Astrocyte of the hippocampus (primary cell): ENCODE measurements around the gene VDAC2.
A peak's percentile ranks its signal among the peaks of the same experiment; 100 is the strongest.
"Not testable (repeated sequence)": the region's sequence is repeated elsewhere in the genome, so short reads cannot be mapped to it uniquely, and the experiment has no call there.

Source experiments
- DNase-seq: peaks from one replicate; pipeline ENCODE4 v3.0.0; 2011; ENCODE audit warnings: low read depth, low spot score

VDAC2 gene, protein sequence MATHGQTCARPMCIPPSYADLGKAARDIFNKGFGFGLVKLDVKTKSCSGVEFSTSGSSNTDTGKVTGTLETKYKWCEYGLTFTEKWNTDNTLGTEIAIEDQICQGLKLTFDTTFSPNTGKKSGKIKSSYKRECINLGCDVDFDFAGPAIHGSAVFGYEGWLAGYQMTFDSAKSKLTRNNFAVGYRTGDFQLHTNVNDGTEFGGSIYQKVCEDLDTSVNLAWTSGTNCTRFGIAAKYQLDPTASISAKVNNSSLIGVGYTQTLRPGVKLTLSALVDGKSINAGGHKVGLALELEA

DNA sequence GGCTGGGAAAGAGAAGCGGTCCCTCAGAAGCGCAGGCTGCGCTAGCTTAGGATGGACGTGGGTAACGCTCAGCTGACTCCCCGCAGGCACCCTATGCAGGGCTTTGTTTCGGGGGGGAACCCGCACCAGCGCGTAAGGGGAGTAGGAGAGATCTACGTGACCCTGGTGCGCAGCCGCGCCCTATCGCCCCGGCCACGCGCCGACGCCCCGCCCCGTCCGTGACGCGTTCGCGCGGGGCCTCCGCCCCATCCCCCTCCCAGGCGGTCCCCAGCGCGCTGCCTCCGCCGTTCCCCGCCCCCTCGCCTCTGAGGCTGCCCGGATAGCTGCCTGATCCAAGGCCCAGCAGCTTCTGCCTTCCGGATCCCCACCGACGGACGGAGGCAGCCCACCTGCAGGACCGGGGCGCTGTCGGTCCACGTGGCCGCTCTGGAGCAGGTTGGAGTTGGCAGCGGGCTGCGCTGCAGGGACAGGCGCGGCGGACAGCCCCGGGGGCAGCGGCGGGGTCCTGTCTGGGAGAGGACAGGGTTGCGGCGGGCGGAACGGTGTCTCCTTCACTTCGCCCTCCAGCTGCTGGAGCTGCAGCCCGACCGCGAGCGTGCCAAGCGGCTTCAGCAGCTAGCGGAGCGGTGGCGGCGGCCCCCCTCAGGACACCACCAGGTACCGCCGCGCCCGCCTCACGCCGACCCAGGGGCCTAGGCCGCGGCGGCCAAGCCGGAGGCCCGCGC is at the start of gene VDAC2:
Gene VDAC2 (plus strand): TSS at position 515 of the 725 bp plus-strand sequence. CDS start 363 bp downstream, outside the sequence.
- peak; percentile 96 for DNase-seq

- DNase-seq = peak; percentile 23
Measured at GRCh38 chr10:75165684-75166622, 44.6 kb upstream of the VDAC2 start.

DNA sequence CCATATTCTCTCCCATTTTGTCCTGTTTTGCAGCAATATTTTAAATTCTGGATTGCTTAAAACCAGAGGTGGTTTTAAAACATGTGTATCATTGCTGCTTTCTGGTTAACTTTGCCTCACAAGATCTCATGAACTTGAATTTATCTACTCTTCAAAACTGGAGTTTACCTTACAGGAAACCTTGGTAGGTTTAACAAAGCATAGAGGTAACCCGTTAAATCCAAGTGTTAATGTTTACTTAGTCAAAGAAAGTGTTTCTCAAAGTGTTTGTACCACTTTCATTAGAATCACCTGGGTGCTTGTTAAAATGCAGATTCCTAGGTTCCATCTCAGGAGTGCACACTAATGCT is 44.0 kb upstream of the VDAC2 start:
- no peak for DNase-seq

GRCh38 chr10:75168275-75168674 is 42.3 kb upstream of the VDAC2 start:
- DNase-seq = no peak

- no peak for DNase-seq
Measured at GRCh38 chr10:75170215-75170614, 40.4 kb upstream of the VDAC2 start.

DNA sequence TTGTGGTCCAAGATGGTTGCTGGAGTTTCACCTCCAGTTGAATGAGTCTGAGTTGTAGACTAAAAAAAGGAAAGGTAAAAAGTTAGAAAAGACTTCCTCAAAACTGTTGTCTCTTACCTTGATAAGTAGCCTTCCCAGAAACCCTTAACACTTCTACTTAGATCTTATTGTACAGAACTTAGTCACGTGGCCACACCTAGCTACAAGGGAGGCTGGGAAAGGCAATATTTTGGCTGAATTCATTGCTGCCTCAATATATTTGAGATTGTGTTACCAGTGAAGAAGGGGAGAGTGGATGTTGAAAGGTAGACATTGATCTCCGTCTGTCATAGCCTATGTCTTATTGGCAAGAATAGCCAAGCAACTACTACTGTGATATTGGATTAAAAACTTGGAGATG is 35.5 kb upstream of the VDAC2 start:
- DNase-seq = no peak

DNA sequence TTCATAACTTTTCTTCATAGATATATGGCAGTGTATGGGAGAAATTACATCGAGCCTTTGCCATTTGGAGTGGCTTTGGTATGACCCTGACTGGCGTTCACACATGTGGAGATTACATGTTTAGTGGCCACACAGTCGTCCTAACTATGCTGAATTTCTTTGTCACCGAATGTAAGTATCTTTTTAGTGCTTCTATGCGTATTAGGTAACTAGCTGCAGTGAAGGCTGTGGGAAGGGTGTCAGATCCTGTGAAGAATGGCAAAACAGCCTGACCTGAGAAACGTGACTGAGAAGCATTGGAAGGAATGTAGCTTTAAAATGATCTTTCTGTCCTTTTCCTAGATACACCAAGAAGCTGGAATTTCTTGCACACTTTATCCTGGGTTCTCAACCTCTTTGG is 34.5 kb upstream of the VDAC2 start:
- DNase-seq = no peak

DNA sequence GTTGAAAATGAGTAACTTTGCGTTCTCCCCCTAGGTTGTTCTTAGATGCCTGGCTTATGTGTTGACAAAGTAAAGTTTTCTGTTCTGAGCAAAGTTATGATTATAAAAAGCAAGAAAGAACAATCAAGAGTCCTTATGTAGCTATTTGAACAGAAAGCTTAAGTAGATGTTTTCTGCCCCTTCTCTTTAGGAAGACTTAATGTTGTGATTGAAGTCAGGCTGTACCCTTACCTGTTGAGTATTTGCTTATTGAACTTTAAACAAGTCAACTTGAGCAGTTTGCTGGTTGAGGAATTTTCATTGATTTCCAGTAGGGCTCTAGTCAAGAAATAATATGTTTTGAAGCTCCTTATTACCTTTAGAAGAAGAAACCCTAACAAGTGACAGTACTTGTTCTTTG is 33.9 kb upstream of the VDAC2 start:
- DNase-seq = no peak

DNA sequence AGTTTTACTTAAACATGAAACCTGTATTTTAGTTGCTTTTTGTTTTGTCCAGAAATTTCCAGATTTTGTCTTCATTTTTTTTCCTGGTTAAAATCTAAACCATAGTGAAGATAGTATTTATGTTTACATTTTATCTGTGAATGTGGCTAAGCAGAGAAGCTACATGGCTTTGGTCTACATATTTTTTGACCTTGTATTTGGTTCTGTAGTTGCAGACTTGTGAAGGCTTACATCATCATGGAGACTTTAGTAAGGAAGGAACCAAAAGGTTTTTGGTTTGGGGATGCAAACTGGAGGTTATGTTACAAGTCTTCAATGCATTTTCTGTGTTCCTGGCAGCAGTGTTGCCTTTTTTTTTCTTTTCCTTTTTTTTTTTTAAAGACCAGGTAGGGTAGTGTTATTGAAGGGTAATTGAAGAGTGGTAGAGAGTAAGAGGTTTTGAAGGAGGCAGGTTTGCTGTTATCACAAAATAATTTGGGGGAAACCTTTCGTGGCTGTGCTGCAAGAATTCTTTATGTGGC is 30.9 kb upstream of the VDAC2 start:
- DNase-seq = no peak

DNA sequence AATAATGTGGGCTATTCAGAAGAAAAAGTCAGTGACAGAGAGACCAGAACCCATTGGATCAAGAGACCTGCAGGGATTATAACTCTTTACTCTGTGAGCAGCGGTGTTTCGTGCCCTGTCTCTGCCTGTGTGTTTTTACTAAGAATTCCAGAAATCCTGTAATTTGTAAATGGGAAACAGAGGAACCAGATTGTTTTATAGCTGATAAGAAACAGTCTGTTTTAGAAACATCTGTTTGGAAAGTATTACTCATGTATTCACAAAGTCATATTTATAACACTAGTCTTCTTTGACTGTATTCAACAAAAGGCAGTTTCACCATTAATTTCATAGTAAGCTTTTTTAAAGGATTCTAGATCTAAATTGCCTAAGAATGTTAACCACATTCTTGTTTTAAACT is 30.0 kb upstream of the VDAC2 start:
- DNase-seq = no peak

- no peak for DNase-seq
Measured at GRCh38 chr10:75181073-75181472, 29.5 kb upstream of the VDAC2 start.

- DNase-seq = no peak
Measured at GRCh38 chr10:75186310-75186709, 24.3 kb upstream of the VDAC2 start.

GRCh38 chr10:75187961-75188426 is 22.6 kb upstream of the VDAC2 start:
- DNase-seq = peak; percentile 74

DNA sequence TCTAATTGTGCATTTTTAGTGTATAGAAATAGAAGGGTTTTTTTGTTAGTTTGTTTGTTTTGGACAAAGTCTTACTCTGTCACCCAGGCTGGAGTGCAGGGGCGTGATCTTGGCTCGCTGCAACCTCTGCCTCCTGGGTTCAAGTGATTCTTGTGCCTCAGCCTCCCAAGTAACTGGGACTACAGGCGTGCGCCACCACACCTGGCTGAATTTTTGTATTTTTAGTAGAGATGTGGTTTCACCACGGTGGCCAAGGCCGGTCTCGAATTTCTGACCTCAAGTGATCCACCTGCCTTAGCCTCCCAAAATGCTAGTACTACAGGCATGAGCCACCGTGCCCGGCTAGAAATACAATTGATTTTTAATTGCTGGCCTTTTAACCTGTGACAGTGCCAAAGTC is 22.1 kb upstream of the VDAC2 start:
- DNase-seq = not testable (repeated sequence)

GRCh38 chr10:75189266-75190096 is 21.1 kb upstream of the VDAC2 start:
- DNase-seq = no peak

GRCh38 chr10:75191821-75192568 is 18.6 kb upstream of the VDAC2 start:
- DNase-seq = peak; percentile 80

GRCh38 chr10:75194625-75195024 is 16.0 kb upstream of the VDAC2 start:
- DNase-seq = not testable (repeated sequence)

DNA sequence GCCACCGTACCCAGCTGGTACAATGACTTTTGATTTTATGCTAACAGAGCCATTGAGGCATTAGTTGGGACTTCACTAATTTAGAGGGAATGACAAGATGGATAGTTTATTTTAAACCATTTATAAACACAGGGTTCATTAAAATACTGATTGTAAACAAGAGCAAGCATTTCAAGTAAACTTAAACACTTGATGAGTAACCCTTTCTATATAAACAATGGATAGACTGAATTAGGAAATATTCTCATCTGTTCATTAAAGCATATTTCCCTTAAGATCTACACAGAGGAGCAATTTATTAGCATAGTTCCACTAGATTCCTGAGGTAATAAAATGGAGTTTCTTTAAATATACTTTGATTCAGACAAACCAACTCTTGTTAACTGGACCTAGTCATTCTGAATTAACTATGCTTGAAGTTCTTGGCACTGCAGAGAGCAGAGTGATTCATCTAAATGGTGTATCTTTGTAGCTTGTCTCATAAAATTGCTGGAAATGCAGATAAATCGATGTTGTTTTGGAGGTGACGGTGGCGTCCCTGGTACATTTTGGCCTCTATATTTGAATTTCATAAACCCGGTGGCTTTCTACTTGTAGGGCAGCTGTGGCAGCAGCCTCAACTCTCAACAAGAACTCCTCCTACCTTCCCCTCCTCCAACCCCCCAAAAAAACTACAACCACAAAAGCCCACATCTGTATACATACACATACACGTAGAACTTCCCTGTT is 15.4 kb upstream of the VDAC2 start:
- peak; percentile 75 for DNase-seq

DNA sequence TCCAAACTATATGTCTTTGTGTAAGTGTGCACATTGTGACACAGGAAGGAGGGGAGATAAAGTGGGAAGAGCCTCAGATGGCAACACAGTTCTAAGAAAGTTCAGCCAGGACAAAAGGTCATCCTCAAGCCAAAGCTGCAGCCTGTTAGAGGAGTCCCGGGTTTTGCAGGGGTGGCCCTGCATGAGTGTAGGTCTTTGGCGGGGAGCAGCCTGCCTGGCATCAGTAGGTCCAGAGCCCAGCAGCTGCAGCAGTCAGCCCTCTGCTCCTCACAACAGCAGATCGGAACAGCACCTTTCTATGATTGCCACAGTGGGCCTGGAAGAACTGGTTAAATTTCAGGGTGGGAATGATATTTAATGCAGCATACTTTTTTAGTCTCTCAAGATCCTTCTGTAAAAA is 13.5 kb upstream of the VDAC2 start:
- no peak for DNase-seq

- no peak for DNase-seq
Measured at GRCh38 chr10:75197906-75198305, 12.7 kb upstream of the VDAC2 start.
